Measurements from ENCODE around the gene TLL2. TPM values are rescaled to one million over a fixed set of nuclear protein-coding genes. Genes with fewer than 3 reads are reported as not detected.
A peak's percentile ranks its signal among the peaks of the same experiment; 100 is the strongest.

TLL2 gene
- total RNA-seq, 6 experiments from 2014 or later = 0.08 to 0.45 (median 0.24) TPM

GRCh38 chr10:96473866-96474265, 39.9 kb downstream of the TLL2 start:
- Mint-ChIP-seq H3K4me3 (no peak overlapping the region), H3K4me1 (ENCODE audit: low read depth) (no peaks in the 10 kb centered on the region), H3K27me3 (ENCODE audit: insufficient read depth) (peaks cover 26% of the 10 kb centered on the region), H3K27ac (no peak overlapping the region), H3K36me3 (ENCODE audit: low read depth) (no peaks in the 10 kb centered on the region), H3K9me3 (no peaks in the 10 kb centered on the region)
- no peak for TF ChIP-seq CTCF (IDR thresholded peaks at IDR 0.05)
- no peak for DNase-seq

GRCh38 chr10:96470116-96470743, 43.5 kb downstream of the TLL2 start:
- Mint-ChIP-seq H3K4me1 (ENCODE audit: low read depth) (no peaks in the 10 kb centered on the region), H3K4me3 (no peak overlapping the region), H3K9me3 (no peaks in the 10 kb centered on the region), H3K27me3 (ENCODE audit: insufficient read depth) (peaks cover 15% of the 10 kb centered on the region), H3K27ac (no peak overlapping the region), H3K36me3 (ENCODE audit: low read depth) (no peaks in the 10 kb centered on the region)
- peak; percentile 6 for DNase-seq
- TF ChIP-seq CTCF (IDR thresholded peaks at IDR 0.05) = peak; percentile 68

GRCh38 chr10:96468845-96469244, 44.9 kb downstream of the TLL2 start:
- no peak overlapping the region for H3K4me3 Mint-ChIP-seq
- H3K36me3 Mint-ChIP-seq (ENCODE audit: low read depth) = no peaks in the 10 kb centered on the region
- H3K27ac Mint-ChIP-seq = no peak overlapping the region
- DNase-seq = no peak
- peaks cover 12% of the 10 kb centered on the region for H3K27me3 Mint-ChIP-seq (ENCODE audit: insufficient read depth)
- H3K4me1 Mint-ChIP-seq (ENCODE audit: low read depth) = no peaks in the 10 kb centered on the region
- TF ChIP-seq CTCF (IDR thresholded peaks at IDR 0.05) = no peak
- H3K9me3 Mint-ChIP-seq = no peaks in the 10 kb centered on the region

GRCh38 chr10:96465599-96465998, 48.1 kb downstream of the TLL2 start:
- H3K4me3 Mint-ChIP-seq = no peak overlapping the region
- no peaks in the 10 kb centered on the region for H3K9me3 Mint-ChIP-seq
- H3K4me1 Mint-ChIP-seq (ENCODE audit: low read depth) = no peaks in the 10 kb centered on the region
- DNase-seq = no peak
- no peak for TF ChIP-seq CTCF (IDR thresholded peaks at IDR 0.05)
- H3K27ac Mint-ChIP-seq = no peak overlapping the region
- H3K27me3 Mint-ChIP-seq (ENCODE audit: insufficient read depth) = peaks cover 9% of the 10 kb centered on the region
- no peaks in the 10 kb centered on the region for H3K36me3 Mint-ChIP-seq (ENCODE audit: low read depth)

- TF ChIP-seq CTCF (IDR thresholded peaks at IDR 0.05) = no peak
- Mint-ChIP-seq H3K4me1 (ENCODE audit: low read depth) (no peaks in the 10 kb centered on the region), H3K9me3 (no peaks in the 10 kb centered on the region), H3K4me3 (no peak overlapping the region), H3K36me3 (ENCODE audit: low read depth) (no peaks in the 10 kb centered on the region), H3K27ac (no peak overlapping the region), H3K27me3 (ENCODE audit: insufficient read depth) (peaks cover 5% of the 10 kb centered on the region)
- no peak for DNase-seq
Observed at GRCh38 chr10:96463562-96463961, 50.2 kb downstream of the TLL2 start.
